ENCODE measurements around the gene SAMSN1.

The SAMSN1 gene

DNA sequence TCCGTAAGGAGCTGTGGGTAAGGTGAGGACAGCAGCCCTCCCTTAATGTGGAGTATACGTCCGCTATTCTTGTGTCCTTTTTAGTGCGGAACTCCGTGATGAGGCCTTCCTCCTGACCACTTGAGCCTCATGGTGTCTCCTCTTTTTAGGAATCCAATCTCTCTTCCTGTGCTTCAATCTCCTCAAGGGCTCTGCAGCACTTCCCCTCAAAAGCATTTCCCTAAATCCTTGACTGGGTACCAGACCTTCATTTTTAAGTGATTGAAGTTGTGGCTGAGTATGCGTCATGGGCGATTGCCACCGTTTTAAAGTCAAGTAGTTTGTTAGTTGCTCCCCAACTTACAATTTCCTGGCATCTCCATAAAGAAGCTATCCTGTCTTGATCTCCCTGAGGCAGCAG, 62.8 kb downstream of the SAMSN1 start:
- TF ChIP-seq EZH2 (IDR thresholded peaks at IDR 0.05; ENCODE audit: borderline replicate concordance, low read length) = no peak
- TF ChIP-seq, protein P1, sequence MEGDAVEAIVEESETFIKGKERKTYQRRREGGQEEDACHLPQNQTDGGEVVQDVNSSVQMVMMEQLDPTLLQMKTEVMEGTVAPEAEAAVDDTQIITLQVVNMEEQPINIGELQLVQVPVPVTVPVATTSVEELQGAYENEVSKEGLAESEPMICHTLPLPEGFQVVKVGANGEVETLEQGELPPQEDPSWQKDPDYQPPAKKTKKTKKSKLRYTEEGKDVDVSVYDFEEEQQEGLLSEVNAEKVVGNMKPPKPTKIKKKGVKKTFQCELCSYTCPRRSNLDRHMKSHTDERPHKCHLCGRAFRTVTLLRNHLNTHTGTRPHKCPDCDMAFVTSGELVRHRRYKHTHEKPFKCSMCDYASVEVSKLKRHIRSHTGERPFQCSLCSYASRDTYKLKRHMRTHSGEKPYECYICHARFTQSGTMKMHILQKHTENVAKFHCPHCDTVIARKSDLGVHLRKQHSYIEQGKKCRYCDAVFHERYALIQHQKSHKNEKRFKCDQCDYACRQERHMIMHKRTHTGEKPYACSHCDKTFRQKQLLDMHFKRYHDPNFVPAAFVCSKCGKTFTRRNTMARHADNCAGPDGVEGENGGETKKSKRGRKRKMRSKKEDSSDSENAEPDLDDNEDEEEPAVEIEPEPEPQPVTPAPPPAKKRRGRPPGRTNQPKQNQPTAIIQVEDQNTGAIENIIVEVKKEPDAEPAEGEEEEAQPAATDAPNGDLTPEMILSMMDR (IDR thresholded peaks at IDR 0.05; ENCODE audit: low read length) = no peak
- H3K4me1 ChIP-seq (ENCODE audit: insufficient read depth, low read length, severe bottlenecking) = peaks cover 27% of the 10 kb centered on the region
- no peaks in the 10 kb centered on the region for H3K9me2 ChIP-seq (ENCODE audit: low read depth, low read length)
- no peaks in the 10 kb centered on the region for H3K27me3 ChIP-seq (ENCODE audit: insufficient read depth, low read length)
- no peaks in the 10 kb centered on the region for H3F3A ChIP-seq (ENCODE audit: insufficient read depth, low read length)
- no peak overlapping the region for H3K4me3 ChIP-seq (ENCODE audit: low read depth, low read length, poor library complexity, severe bottlenecking)
- no peaks in the 10 kb centered on the region for H3K9me3 ChIP-seq (ENCODE audit: low read length)
- H3K4me2 ChIP-seq (ENCODE audit: low read length) = no peak overlapping the region
- no peaks in the 10 kb centered on the region for H4K20me1 ChIP-seq (ENCODE audit: insufficient read depth, low read length)
- H3K9ac ChIP-seq (ENCODE audit: low read length) = no peak overlapping the region
- no peaks in the 10 kb centered on the region for H3K79me2 ChIP-seq (ENCODE audit: insufficient read depth, low read length)
- no peaks in the 10 kb centered on the region for H3K36me3 ChIP-seq (ENCODE audit: insufficient read depth, low read length)
- H2AFZ ChIP-seq (ENCODE audit: low read length) = no peak overlapping the region
- H3K27ac ChIP-seq (ENCODE audit: low read depth, low read length, poor library complexity, severe bottlenecking) = no peak overlapping the region

- Histone ChIP-seq H3K27ac (ENCODE audit: low read depth, low read length, poor library complexity, severe bottlenecking) (peak overlapping the region; percentile 49), H2AFZ (ENCODE audit: low read length) (no peak overlapping the region; the same call in 1 of the 2 replicates), H3K9me3 (ENCODE audit: low read length) (no peaks in the 10 kb centered on the region), H3K27me3 (ENCODE audit: insufficient read depth, low read length) (no peaks in the 10 kb centered on the region), H4K20me1 (ENCODE audit: insufficient read depth, low read length) (no peaks in the 10 kb centered on the region), H3K4me1 (ENCODE audit: insufficient read depth, low read length, severe bottlenecking) (peaks cover 37% of the 10 kb centered on the region), H3K4me2 (ENCODE audit: low read length) (peak overlapping the region; percentile 30; the same call in 1 of the 2 replicates), H3K4me3 (ENCODE audit: low read depth, low read length, poor library complexity, severe bottlenecking) (peak overlapping the region; percentile 13), H3K9me2 (ENCODE audit: low read depth, low read length) (no peaks in the 10 kb centered on the region), H3F3A (ENCODE audit: insufficient read depth, low read length) (no peaks in the 10 kb centered on the region), H3K9ac (ENCODE audit: low read length) (no peak overlapping the region), H3K79me2 (ENCODE audit: insufficient read depth, low read length) (no peaks in the 10 kb centered on the region), H3K36me3 (ENCODE audit: insufficient read depth, low read length) (no peaks in the 10 kb centered on the region)
- TF ChIP-seq, protein P1 (IDR thresholded peaks at IDR 0.05; ENCODE audit: low read length) = no peak
- no peak for TF ChIP-seq EZH2 (IDR thresholded peaks at IDR 0.05; ENCODE audit: borderline replicate concordance, low read length)
Measured at GRCh38 chr21:14482165-14482564, 64.0 kb downstream of the SAMSN1 start.

DNA sequence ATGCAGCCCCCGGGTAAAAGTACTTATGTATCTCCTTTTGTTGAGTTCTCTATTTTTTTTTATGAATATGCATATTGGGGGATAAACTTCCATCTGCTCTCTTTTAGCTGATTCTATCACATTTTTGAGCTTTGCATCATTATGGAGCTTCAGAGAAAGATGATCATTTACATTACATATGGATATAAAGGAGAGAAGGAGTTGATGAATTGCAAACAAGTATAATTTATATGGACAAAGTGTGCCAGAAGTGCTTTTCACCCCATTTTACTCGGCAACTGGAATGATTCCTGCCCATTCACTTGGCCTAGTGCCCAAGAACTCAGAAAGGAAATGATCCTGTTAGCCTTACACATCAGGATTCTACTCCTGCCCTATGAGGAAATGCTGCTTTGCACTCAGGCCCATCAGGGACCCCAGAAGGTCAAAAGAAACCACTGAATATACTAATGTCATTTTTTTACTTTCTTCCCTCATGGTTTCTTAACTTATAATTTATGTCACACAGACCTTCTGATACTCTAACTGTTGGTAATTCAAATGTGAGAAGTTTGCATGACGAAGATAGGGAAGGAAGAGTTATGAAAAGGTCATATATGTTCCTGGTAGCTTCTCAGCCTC, 65.6 kb downstream of the SAMSN1 start:
- H2AFZ ChIP-seq (ENCODE audit: low read length) = no peak overlapping the region
- no peak overlapping the region for H3K4me3 ChIP-seq (ENCODE audit: low read depth, low read length, poor library complexity, severe bottlenecking)
- no peak overlapping the region for H3K27ac ChIP-seq (ENCODE audit: low read depth, low read length, poor library complexity, severe bottlenecking)
- H3K4me2 ChIP-seq (ENCODE audit: low read length) = no peak overlapping the region
- TF ChIP-seq, protein P1 (IDR thresholded peaks at IDR 0.05; ENCODE audit: low read length) = no peak
- TF ChIP-seq EZH2 (IDR thresholded peaks at IDR 0.05; ENCODE audit: borderline replicate concordance, low read length) = no peak
- H3K9ac ChIP-seq (ENCODE audit: low read length) = no peak overlapping the region
- H3K9me3 ChIP-seq (ENCODE audit: low read length) = no peaks in the 10 kb centered on the region
- no peaks in the 10 kb centered on the region for H3K79me2 ChIP-seq (ENCODE audit: insufficient read depth, low read length)
- no peaks in the 10 kb centered on the region for H3F3A ChIP-seq (ENCODE audit: insufficient read depth, low read length)
- no peaks in the 10 kb centered on the region for H3K36me3 ChIP-seq (ENCODE audit: insufficient read depth, low read length)
- H3K9me2 ChIP-seq (ENCODE audit: low read depth, low read length) = no peaks in the 10 kb centered on the region
- peaks cover 37% of the 10 kb centered on the region for H3K4me1 ChIP-seq (ENCODE audit: insufficient read depth, low read length, severe bottlenecking)
- no peaks in the 10 kb centered on the region for H4K20me1 ChIP-seq (ENCODE audit: insufficient read depth, low read length)
- H3K27me3 ChIP-seq (ENCODE audit: insufficient read depth, low read length) = no peaks in the 10 kb centered on the region

Data from OCI-LY1 (cell line).